Glomerular visceral epithelial cell (primary cell): ENCODE measurements around the gene PTDSS2.
A peak's percentile ranks its signal among the peaks of the same experiment; 100 is the strongest.
"Not testable (repeated sequence)": the region's sequence is repeated elsewhere in the genome, so short reads cannot be mapped to it uniquely, and the experiment has no call there.

ENCODE experiments used
- DNase-seq: peaks from one replicate; pipeline ENCODE4 v3.0.0-alpha.2; 2016; ENCODE audit errors: extremely low spot score

Gene PTDSS2

GRCh38 chr11:468493-468892, 18.4 kb downstream of the PTDSS2 start:
- DNase-seq, result no peak

- DNase-seq, result not testable (repeated sequence)
Observed at GRCh38 chr11:469026-469683, 19.1 kb downstream of the PTDSS2 start.

GRCh38 chr11:469684-470560, 19.8 kb downstream of the PTDSS2 start:
- DNase-seq, result peak; percentile 25

DNA sequence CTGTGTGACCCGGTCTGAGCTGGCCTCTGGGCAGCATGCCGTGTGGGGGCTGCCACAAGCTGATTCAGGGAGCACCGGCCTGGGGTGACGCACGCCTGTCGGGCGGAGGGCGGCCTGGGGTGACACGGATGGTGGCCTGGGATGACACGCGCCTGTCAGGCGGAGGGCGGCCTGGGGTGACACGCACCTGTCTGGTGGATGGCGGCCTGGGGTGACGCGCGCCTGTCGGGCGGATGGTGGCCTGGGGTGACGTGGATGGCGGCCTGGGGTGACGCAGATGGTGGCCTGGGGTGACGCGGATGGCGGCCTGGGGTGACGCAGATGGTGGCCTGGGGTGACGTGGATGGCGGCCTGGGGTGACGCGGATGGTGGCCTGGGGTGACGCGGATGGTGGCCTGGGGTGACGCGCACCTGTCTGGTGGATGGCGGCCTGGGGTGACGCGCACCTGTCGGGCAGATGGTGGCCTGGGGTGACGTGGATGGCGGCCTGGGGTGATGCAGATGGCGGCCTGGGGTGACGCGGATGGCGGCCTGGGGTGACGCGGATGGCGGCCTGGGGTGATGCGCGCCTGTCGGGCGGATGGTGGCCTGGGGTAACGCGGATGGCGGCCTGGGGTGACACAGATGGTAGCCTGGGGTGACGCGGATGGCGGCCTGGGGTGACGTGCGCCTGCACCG, 21.5 kb downstream of the PTDSS2 start:
- no peak for DNase-seq

- DNase-seq, result no peak
Observed at GRCh38 chr11:472272-472671, 22.2 kb downstream of the PTDSS2 start.

DNA sequence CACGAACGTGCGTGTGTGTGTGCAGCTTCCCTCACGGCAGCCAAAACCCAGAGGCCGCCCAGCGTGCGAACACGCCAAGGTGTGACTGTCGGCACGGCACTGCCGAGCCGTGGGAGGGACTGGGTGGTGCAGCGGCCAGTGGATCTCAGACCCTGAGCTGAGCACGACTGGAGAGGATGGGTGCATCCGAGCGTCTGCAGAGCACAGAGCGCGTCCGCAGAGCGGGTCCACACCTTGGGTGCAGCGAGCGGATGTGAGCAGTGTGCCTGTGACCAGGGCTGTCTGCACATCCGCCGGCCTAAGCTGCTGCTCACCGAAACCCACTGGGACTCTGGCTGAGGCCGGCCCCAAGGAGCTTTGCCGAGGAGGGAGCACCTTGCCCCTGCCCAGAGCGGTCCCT, 22.7 kb downstream of the PTDSS2 start:
- no peak for DNase-seq

- no peak for DNase-seq
Observed at GRCh38 chr11:473415-473814, 23.3 kb downstream of the PTDSS2 start.

DNA sequence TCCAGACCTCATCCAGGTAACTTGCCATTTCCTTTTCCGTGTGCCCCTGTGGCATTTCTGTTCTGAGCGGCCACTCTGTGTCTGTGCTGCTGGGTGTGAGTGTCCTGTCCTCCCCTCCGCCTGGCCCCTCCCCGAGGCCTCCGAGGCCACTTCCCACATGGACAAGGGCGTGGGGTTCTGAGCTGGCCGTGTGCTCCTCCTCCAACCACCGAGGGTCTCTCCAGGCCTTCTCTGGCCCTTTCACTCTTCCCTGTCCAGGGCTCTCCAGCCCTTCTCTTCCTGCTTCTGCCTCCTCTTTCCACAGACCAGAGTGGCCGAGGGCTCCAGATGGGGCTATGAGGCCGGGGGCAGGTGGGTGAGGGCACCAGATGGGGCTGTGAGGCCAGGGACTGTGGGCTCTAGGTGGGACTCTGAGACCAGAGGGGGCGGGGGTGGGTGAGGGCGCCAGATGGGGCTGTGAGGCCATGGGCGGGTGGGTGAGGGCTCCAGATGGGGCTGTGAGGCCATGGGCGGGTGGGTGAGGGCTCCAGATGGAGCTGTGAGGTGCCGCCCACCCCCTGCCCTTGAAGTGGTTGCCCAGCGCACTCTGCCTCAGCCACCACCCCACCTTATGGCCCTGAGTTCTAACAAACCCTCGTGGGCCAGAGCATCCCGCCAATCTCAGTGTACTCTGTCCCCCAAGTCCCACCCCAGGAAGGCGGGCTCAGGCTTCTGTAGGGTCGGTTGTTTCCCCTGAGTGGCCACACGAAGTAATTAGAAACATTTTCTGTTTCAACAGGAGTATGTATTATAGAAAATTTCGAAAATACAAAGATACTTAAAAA, 24.1 kb downstream of the PTDSS2 start:
- DNase-seq, result no peak

- no peak for DNase-seq
Observed at GRCh38 chr11:474914-475506, 24.9 kb downstream of the PTDSS2 start.

- no peak for DNase-seq
Observed at GRCh38 chr11:475941-476340, 25.9 kb downstream of the PTDSS2 start.

GRCh38 chr11:476416-476815, 26.3 kb downstream of the PTDSS2 start:
- no peak for DNase-seq

DNA sequence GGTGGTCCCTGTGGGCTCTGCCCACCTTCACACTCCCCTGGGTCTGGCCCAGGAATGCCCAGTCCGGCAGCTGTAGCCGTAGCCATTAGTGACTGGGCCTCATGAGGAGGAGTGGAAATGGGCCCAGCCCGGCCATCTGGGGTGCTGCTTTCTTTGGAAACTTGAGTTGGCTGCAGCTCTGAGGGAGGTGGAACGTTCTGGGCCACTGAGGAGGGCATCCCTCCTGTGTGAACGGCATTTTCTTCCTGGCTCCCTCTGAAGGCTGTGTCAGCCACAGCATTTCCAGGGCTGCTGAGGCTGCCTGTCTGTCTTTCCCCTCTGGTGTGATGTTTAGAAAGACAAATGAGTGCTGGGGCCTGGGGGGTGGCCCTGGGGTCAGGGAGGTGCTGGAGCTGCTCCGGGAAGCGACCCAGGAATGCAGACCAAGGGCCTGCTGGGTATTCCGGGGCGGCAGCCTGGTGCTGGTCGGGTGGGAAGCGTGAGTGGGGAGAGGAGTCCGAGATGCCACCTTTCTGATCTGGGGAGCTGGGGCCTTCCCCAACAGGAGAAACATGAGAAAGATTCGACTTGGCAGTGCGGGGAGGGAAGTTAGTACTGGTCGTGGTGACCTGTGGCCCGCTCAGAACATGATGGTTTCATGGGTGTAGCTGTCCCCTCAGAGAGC, 27.1 kb downstream of the PTDSS2 start:
- DNase-seq, result no peak

GRCh38 chr11:479311-479710, 29.2 kb downstream of the PTDSS2 start:
- no peak for DNase-seq

DNA sequence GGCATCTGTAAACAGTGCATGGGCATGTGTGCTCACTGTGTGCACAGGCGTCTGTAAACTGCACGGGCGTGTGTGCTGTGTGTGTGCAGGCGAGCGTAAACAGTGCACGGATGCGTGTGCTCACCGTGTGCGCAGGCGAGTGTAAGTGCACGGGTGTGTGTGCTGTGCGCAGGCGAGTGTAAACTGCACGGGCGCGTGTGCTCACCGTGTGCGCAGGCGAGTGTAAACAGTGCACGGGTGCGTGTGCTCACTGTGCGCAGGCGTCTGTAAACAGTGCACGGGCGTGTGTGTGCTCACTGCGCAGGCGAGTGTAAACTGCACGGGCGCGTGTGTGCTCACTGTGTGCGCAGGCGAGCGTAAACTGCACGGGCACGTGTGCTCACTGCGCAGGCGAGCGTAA, 34.5 kb downstream of the PTDSS2 start:
- DNase-seq, result no peak

DNA sequence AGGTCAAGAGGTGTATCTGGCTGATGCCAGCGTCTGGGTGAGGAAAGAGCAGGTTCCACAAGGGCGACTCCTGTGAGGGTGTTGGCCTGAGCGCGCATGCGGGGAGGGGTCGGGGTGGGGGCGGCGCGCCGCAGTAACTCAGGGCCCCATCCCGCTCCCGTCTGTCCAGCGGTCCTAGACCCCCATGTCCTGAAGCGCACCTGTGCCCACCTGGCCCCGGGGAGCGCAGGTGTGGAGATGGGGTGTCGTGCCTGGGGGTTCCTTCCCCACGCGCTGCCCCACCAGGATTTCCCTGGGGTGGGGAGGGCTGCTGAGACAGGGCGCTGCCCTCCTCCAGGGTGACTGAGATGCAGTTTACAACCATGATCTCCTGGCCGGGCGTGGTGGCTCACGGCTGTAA, 36.1 kb downstream of the PTDSS2 start:
- no peak for DNase-seq

DNA sequence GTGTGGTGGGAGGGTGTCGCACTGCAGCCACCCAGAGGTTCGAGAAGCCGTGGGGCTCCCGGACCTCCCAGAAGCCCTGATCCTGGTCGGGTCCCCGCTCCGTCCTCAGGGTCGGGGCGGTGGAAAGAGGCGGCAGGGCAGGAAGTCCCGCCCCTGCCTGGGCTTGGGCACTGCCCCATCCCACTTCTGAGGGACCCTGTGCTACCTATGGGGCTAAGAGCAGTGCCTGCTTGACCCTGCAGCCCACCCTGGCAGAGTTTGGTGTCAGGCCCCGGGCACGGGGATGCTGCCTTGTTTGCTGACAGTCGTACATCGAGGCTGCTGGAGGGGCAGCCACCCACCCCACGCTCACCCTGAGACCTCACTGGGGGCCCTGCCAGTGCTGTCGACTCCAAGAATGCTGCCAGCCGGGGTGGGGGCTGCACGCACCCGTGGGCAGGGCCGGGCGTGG, 37.5 kb downstream of the PTDSS2 start:
- DNase-seq, result no peak

GRCh38 chr11:488062-488461, 38.0 kb downstream of the PTDSS2 start:
- no peak for DNase-seq

DNA sequence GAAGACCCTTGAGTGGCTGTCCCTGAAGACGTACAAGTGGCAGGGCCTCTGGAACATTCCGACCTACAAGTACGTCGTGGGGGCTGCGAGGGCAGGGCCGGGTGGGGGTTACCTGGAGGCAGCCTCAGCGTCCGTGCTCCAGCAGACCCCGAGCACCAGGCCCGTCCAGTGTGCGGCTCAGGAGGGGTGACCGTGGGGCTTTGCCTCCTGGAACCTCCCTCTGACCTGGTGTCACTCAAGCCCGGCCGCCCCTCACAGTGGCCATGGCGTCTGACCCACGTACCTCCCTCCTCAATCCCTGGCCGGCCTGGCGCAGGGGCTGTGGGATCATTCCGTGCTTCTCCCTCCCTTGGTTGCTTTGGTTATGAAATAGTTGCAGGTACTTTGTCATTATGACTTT, 38.5 kb downstream of the PTDSS2 start:
- no peak for DNase-seq

- no peak for DNase-seq
Observed at GRCh38 chr11:488992-489391, 38.9 kb downstream of the PTDSS2 start.

GRCh38 chr11:489610-490185, 39.6 kb downstream of the PTDSS2 start:
- no peak for DNase-seq
